ENCODE measurements around the gene TRAF6.

- TF ChIP-seq, protein P1, sequence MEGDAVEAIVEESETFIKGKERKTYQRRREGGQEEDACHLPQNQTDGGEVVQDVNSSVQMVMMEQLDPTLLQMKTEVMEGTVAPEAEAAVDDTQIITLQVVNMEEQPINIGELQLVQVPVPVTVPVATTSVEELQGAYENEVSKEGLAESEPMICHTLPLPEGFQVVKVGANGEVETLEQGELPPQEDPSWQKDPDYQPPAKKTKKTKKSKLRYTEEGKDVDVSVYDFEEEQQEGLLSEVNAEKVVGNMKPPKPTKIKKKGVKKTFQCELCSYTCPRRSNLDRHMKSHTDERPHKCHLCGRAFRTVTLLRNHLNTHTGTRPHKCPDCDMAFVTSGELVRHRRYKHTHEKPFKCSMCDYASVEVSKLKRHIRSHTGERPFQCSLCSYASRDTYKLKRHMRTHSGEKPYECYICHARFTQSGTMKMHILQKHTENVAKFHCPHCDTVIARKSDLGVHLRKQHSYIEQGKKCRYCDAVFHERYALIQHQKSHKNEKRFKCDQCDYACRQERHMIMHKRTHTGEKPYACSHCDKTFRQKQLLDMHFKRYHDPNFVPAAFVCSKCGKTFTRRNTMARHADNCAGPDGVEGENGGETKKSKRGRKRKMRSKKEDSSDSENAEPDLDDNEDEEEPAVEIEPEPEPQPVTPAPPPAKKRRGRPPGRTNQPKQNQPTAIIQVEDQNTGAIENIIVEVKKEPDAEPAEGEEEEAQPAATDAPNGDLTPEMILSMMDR (IDR thresholded peaks at IDR 0.05): no peak
- TF ChIP-seq POLR2A (IDR thresholded peaks at IDR 0.05): no peak
These were observed 1.3 kb downstream of the TRAF6 start for GRCh38 chr11:36508743-36509142.
